Thoracic aorta (tissue), 2 donors: ENCODE measurements around the gene ILF2. TPM values are rescaled to one million over a fixed set of nuclear protein-coding genes. Genes with fewer than 3 reads are reported as not detected.
"Not testable (repeated sequence)": the region's sequence is repeated elsewhere in the genome, so short reads cannot be mapped to it uniquely, and the experiment has no call there.

Experiments used
- ATAC-seq: fragments of 150-250 bp; one replicate; pipeline ENCODE4 v1.8.0; 2017; ENCODE audit warnings: low read depth; ENCODE audit not compliant: insufficient number of reproducible peaks, low FRiP score
- DNase-seq: peaks from one replicate; pipeline ENCODE4 v3.0.0-alpha.2; 2020; ENCODE audit warnings: low spot score
- H3K27ac ChIP-seq, 2 donors: fragments of 200-600 bp; sonication (generic); 1 replicate in 1 of 2; 2 replicates in 1 of 2; pipeline ENCODE4 v1.5.1; 2016; ENCODE audit warnings: mild to moderate bottlenecking in 2 of 2, moderate library complexity in 2 of 2
- H3K27me3 ChIP-seq: fragments of 200-600 bp; sonication (generic); replicated peaks from 2 replicates; pipeline ENCODE4 v1.6.0; 2016; ENCODE audit warnings: mild to moderate bottlenecking; ENCODE audit not compliant: insufficient read depth
- H3K36me3 ChIP-seq: fragments of 200-600 bp; sonication (generic); one replicate; pipeline ENCODE4 v1.5.1; 2016
- H3K4me1 ChIP-seq, 2 donors: fragments of 200-600 bp; sonication (generic); 1 replicate in 1 of 2; 2 replicates in 1 of 2; pipeline versions ENCODE4 v1.5.1 to v1.6.0; 2016; ENCODE audit warnings: low read depth in 2 of 2, mild to moderate bottlenecking in 1 of 2; ENCODE audit not compliant: control insufficient read depth in 1 of 2
- H3K4me3 ChIP-seq: fragments of 200-600 bp; sonication (generic); 2 replicates; pipeline ENCODE4 v1.5.1; 2016; ENCODE audit warnings: mild to moderate bottlenecking
- H3K9me3 ChIP-seq: fragments of 200-600 bp; sonication (generic); 2 replicates; pipeline ENCODE4 v1.5.1; 2016
- total RNA-seq, 2 donors: library from RNA; depleted of rRNA; stranded (reverse); fragments of >200 nt; gene quantifications; one replicate each; pipeline versions ENCODE4 v1.1.0 to v1.2.3, GENCODE V29; 2016
- TF ChIP-seq, protein P1 (sequence below): fragments of 200-600 bp; sonication (generic); IDR thresholded peaks from one replicate; pipeline ENCODE4 v1.5.1; 2019; ENCODE audit warnings: antibody characterized with exemption

Gene ILF2
- total RNA-seq, 2 donors from 2014 or later: 75.7 to 81.8 TPM

DNA sequence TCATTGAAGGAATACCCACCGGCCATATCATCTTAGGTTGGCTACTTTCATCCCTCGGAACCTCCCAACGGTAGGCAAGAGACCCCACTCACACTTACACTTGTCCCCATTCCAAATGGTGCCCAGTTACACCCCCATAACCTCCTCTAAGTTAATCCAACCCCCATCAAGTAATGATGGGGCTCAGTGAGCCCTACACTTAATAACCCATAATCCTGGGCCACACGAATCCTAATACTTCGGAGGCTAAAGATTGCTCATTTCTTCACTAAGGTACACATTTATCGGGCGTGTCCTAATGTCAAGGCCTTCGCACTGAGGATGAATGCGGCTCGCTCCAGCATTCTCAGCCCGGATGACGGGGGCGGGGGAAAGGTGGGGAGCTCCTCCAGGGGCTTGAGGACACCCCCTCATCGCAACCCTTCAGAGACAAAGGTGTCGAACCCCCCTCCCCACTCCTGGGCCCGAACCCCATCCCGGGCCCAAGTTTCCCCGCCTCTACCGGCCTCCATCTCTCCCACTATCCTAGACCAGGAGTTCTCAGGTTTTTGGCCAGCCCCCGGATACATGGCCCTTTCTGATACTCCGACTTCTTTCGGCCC, 435 bp downstream of the ILF2 start:
- ATAC-seq: peak; percentile 1
- Histone ChIP-seq H3K36me3 (peaks cover 37% of the 10 kb centered on the region), H3K4me1 (peaks cover 13 to 24% of the 10 kb centered on the region in 2 donors), H3K9me3 (no peaks in the 10 kb centered on the region), H3K27me3 (no peaks in the 10 kb centered on the region), H3K27ac (peak overlapping the region; percentile 82 to 91), H3K4me3 (peak overlapping the region; percentile 91)
- DNase-seq: no peak
- TF ChIP-seq, protein P1, sequence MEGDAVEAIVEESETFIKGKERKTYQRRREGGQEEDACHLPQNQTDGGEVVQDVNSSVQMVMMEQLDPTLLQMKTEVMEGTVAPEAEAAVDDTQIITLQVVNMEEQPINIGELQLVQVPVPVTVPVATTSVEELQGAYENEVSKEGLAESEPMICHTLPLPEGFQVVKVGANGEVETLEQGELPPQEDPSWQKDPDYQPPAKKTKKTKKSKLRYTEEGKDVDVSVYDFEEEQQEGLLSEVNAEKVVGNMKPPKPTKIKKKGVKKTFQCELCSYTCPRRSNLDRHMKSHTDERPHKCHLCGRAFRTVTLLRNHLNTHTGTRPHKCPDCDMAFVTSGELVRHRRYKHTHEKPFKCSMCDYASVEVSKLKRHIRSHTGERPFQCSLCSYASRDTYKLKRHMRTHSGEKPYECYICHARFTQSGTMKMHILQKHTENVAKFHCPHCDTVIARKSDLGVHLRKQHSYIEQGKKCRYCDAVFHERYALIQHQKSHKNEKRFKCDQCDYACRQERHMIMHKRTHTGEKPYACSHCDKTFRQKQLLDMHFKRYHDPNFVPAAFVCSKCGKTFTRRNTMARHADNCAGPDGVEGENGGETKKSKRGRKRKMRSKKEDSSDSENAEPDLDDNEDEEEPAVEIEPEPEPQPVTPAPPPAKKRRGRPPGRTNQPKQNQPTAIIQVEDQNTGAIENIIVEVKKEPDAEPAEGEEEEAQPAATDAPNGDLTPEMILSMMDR: no peak

DNA sequence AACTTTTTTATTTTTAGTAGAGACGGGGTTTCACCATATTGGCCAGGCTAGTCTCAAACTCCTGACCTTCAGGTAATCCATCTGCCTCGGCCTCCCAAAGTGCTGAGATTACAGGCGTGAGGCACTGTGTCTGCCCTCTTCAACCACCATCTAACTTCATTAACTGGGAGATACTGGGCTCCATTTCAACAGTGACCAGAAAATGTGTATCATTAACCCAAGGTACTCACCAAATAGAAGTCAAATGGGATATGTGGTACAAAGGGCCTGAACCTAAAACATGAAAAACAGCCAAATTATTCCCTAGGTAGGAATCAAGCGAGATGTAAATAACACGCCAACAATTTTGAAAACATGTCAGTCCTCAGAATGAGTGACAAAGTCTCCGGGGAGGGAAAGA, 1.2 kb downstream of the ILF2 start:
- Histone ChIP-seq H3K4me3 (peak overlapping the region; percentile 91), H3K27ac (peak overlapping the region in 1 of 2 donors; percentile 11), H3K9me3 (no peaks in the 10 kb centered on the region), H3K27me3 (no peaks in the 10 kb centered on the region), H3K4me1 (peaks cover 13 to 24% of the 10 kb centered on the region in 2 donors), H3K36me3 (peaks cover 45% of the 10 kb centered on the region)
- DNase-seq (no peak), ATAC-seq (no peak)
- TF ChIP-seq, protein P1: no peak

DNA sequence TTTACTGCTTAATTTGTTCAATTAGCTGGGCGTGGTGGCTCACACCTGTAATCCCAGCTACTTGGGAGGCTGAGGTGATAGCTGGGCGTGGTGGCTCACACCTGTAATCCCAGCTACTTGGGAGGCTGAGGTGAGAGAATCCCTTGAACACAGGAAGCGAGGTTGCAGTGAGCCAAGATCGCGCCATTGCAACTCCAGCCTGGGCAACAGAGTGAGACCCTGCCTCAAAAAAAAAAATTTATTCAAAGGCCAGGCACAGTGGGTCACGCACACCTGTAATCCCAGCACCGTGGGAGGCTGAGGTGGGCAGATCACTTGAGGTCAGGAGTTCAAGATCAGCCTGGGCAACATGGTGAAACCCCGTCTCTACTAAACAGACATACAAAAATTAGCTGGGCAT, 2.1 kb downstream of the ILF2 start:
- not testable (repeated sequence) for ATAC-seq, H3K27me3 ChIP-seq, H3K27ac ChIP-seq, H3K9me3 ChIP-seq, DNase-seq, H3K4me3 ChIP-seq
- Histone ChIP-seq H3K4me1 (peaks cover 13 to 24% of the 10 kb centered on the region in 2 donors), H3K36me3 (peaks cover 54% of the 10 kb centered on the region)

DNA sequence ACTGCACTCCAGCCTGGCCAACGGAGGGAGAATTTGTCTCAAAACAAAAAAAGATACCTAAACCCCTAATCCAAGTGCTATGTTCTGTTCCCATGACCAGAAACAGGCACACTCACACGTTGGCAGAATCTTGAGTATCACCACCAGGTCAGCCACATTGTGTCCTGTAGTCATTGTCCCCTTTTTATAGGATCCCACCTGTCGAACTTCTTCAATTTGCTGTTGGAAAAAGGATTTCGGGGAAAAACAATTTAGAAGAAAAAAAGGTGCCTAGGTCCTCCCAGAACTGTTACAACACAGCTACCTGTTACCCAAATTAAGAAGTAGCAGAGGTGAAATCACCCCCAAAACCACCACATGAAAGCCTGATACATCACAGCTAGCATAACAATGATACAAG, 3.4 kb downstream of the ILF2 start:
- TF ChIP-seq, protein P1: no peak
- Histone ChIP-seq H3K27me3 (no peaks in the 10 kb centered on the region), H3K36me3 (peaks cover 66% of the 10 kb centered on the region)

DNA sequence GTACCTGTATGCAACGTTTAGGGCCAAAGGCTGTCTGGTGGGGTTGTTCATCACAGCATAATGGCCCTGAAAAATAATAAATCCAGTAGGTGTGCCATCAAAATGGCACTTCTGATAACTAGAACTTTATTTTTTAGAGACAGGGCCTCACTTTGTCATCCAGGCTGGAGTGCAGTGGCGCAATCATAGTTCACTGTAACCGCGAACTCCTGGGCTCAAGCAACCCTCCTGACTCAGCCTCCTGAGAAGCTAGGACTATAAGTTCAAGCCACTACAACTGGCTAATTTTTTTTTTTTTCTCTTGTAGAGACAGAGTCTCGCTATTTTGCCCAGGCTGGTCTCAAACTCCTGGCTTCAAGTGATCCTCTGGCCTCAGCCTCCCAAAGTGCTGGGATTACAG, 7.6 kb downstream of the ILF2 start:
- peaks cover 71% of the 10 kb centered on the region for H3K36me3 ChIP-seq
- H3K27ac ChIP-seq: no peak overlapping the region
- H3K4me3 ChIP-seq: no peak overlapping the region
- ATAC-seq (no peak), DNase-seq (no peak)
- H3K9me3 ChIP-seq: no peaks in the 10 kb centered on the region
- H3K4me1 ChIP-seq: peaks cover 0 to 10% of the 10 kb centered on the region in 2 donors
- no peaks in the 10 kb centered on the region for H3K27me3 ChIP-seq
- TF ChIP-seq, protein P1: no peak

More for the DNA sequence above, 3.4 kb downstream of the ILF2 start:
- no peak overlapping the region for H3K4me3 ChIP-seq
- ATAC-seq: no peak
- H3K27ac ChIP-seq: no peak overlapping the region
- H3K4me1 ChIP-seq: peaks cover 13 to 24% of the 10 kb centered on the region in 2 donors
- no peaks in the 10 kb centered on the region for H3K9me3 ChIP-seq
- DNase-seq: no peak

DNA sequence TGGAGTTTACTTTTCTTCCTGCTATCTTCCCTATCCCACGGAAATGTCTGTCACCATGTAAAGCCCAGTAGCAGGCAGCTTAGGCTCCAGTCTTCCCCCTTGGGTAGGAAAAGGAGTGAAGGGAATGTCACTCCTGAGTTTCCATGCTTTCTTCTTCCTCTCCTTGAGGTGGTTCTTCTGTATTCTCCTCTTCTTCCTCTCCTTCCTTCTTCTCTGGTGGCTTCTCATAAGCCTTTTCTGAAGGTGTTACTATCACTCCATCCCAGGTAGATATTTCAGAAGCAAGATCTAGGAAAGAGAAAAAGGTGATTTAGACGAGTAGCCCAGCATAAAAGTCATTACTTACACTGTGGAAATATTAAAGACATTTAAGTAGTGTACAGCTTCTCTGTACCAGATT, 8.5 kb downstream of the ILF2 start:
- peaks cover 0 to 10% of the 10 kb centered on the region in 2 donors for H3K4me1 ChIP-seq
- no peaks in the 10 kb centered on the region for H3K9me3 ChIP-seq
- no peak for ATAC-seq
- no peak overlapping the region for H3K27ac ChIP-seq
- TF ChIP-seq, protein P1: no peak
- H3K36me3 ChIP-seq: peaks cover 61% of the 10 kb centered on the region
- no peak for DNase-seq
- no peaks in the 10 kb centered on the region for H3K27me3 ChIP-seq
- H3K4me3 ChIP-seq: no peak overlapping the region
